GM23338 (cell line): ENCODE measurements around the gene WIF1. TPM values are rescaled to one million over a fixed set of nuclear protein-coding genes. Genes with fewer than 3 reads are reported as not detected.

Experiments used
- ATAC-seq: fragments of 200-7000 bp; cut with Tn5 transposase; 3 replicates; pipeline ENCODE4 v1.9.1; 2020
- DNase-seq: peaks from one replicate; pipeline ENCODE4 v3.0.0-alpha.2; 2015; ENCODE audit warnings: low spot score
- H2AFZ ChIP-seq: fragments of 200-600 bp; sonication (generic); 2 replicates; pipeline ENCODE4 v1.8.0; 2016; ENCODE audit warnings: antibody characterized with exemption, mild to moderate bottlenecking, moderate library complexity
- H3F3A ChIP-seq: fragments of 200-600 bp; sonication (generic); replicated peaks from 2 replicates; pipeline ENCODE4 v1.8.0; 2017; ENCODE audit warnings: antibody characterized with exemption, mixed run types, low read depth
- H3K27ac ChIP-seq: fragments of 200-600 bp; sonication (generic); 2 replicates; pipeline ENCODE4 v1.6.1; 2016; ENCODE audit warnings: low read depth
- H3K27me3 ChIP-seq: fragments of 200-600 bp; sonication (generic); 2 replicates; pipeline ENCODE4 v1.8.0; 2016; ENCODE audit warnings: mild to moderate bottlenecking, mixed run types, moderate library complexity; ENCODE audit not compliant: insufficient read depth
- H3K36me3 ChIP-seq: fragments of 200-600 bp; sonication (generic); 2 replicates; pipeline ENCODE4 v1.8.0; 2016; ENCODE audit warnings: mild to moderate bottlenecking; ENCODE audit not compliant: insufficient read depth
- H3K4me1 ChIP-seq: fragments of 200-600 bp; sonication (generic); 2 replicates; pipeline ENCODE4 v1.8.0; 2016; ENCODE audit warnings: mild to moderate bottlenecking, moderate library complexity; ENCODE audit not compliant: insufficient read depth
- H3K4me2 ChIP-seq: fragments of 200-600 bp; sonication (generic); 2 replicates; pipeline ENCODE4 v1.7.1; 2017; ENCODE audit warnings: mixed run types
- H3K4me3 ChIP-seq: fragments of 200-600 bp; sonication (generic); 2 replicates; pipeline ENCODE4 v1.6.1; 2016; ENCODE audit warnings: mixed run types
- H3K79me2 ChIP-seq: fragments of 200-600 bp; sonication (generic); replicated peaks from 2 replicates; pipeline ENCODE4 v1.8.0; 2017; ENCODE audit warnings: mild to moderate bottlenecking; ENCODE audit not compliant: insufficient read depth
- H3K9me2 ChIP-seq: fragments of 200-600 bp; sonication (generic); 2 replicates; pipeline ENCODE4 v1.8.0; 2017; ENCODE audit not compliant: insufficient read depth
- H4K20me1 ChIP-seq: fragments of 200-600 bp; sonication (generic); replicated peaks from 2 replicates; pipeline ENCODE4 v1.8.0; 2017; ENCODE audit warnings: mild to moderate bottlenecking; ENCODE audit not compliant: insufficient read depth
- H3K27ac Mint-ChIP-seq: 2 replicates; pipeline ENCODE4 v1.8.0; 2020; ENCODE audit warnings: inconsistent platforms, mild to moderate bottlenecking, moderate library complexity, mixed read lengths
- H3K27me3 Mint-ChIP-seq: 3 replicates; pipeline ENCODE4 v1.8.0; 2022; ENCODE audit warnings: low read depth, mild to moderate bottlenecking, moderate library complexity, mixed read lengths, inconsistent platforms; ENCODE audit not compliant: insufficient read depth, poor library complexity
- H3K36me3 Mint-ChIP-seq: 3 replicates; pipeline ENCODE4 v1.8.0; 2021; ENCODE audit warnings: low read depth, mild to moderate bottlenecking, inconsistent platforms, moderate library complexity, mixed read lengths
- H3K4me1 Mint-ChIP-seq: 3 replicates; pipeline ENCODE4 v1.8.0; 2020; ENCODE audit warnings: mild to moderate bottlenecking, inconsistent platforms, mixed read lengths
- H3K4me3 Mint-ChIP-seq: 3 replicates; pipeline ENCODE4 v1.8.0; 2021; ENCODE audit warnings: moderate library complexity, mild to moderate bottlenecking, inconsistent platforms, mixed read lengths
- H3K9me3 Mint-ChIP-seq: 3 replicates; pipeline ENCODE4 v1.8.0; 2020; ENCODE audit warnings: moderate library complexity, mild to moderate bottlenecking, inconsistent platforms, mixed read lengths
- CREB1 ChIP-seq: fragments of 250-450 bp; sonication (Bioruptor Pico); IDR thresholded peaks from 2 replicates; pipeline ENCODE4 v1.5.0; 2020; ENCODE audit warnings: low read depth, mild to moderate bottlenecking, moderate library complexity
- EZH2 ChIP-seq: fragments of 200-600 bp; sonication (generic); IDR thresholded peaks from one replicate; pipeline ENCODE4 v1.8.0; 2017; ENCODE audit warnings: antibody characterized with exemption, mild to moderate bottlenecking, low read depth; ENCODE audit not compliant: unreplicated experiment
- EZH2phosphoT487 ChIP-seq: fragments of 200-600 bp; sonication (generic); IDR thresholded peaks from one replicate; pipeline ENCODE4 v1.8.1; 2018; ENCODE audit warnings: antibody characterized with exemption; ENCODE audit not compliant: unreplicated experiment
- JUNB ChIP-seq: IDR thresholded peaks from one replicate; pipeline ENCODE4 v1.6.1; 2016; ENCODE audit warnings: antibody characterized with exemption; ENCODE audit not compliant: unreplicated experiment
- NANOG ChIP-seq: IDR thresholded peaks from 2 replicates; pipeline ENCODE4 v1.6.1; 2016; ENCODE audit warnings: antibody characterized with exemption, borderline replicate concordance
- POLR2AphosphoS5 ChIP-seq: IDR thresholded peaks from 2 replicates; pipeline ENCODE4 v1.6.1; 2016; ENCODE audit warnings: antibody characterized with exemption, low read depth
- STAT1 ChIP-seq: IDR thresholded peaks from one replicate; pipeline ENCODE4 v1.6.1; 2016; ENCODE audit warnings: antibody characterized with exemption; ENCODE audit not compliant: unreplicated experiment
- ZNF114 ChIP-seq: fragments of 250-450 bp; sonication (Bioruptor Pico); IDR thresholded peaks from 2 replicates; pipeline ENCODE4 v1.5.0; 2020; ENCODE audit warnings: mild to moderate bottlenecking, moderate library complexity
- ZNF331 ChIP-seq: fragments of 250-450 bp; sonication (Bioruptor Pico); IDR thresholded peaks from 2 replicates; pipeline ENCODE4 v1.5.0; 2020; ENCODE audit warnings: low read depth, mild to moderate bottlenecking, moderate library complexity
- polyA plus RNA-seq: library from polyadenylated mRNA; unstranded; fragments of >200 nt; fragmentation: Nextera tagmentation; extraction: Ambion mirVana; gene quantifications from 2 replicates; pipeline ENCODE4 v1.2.1, GENCODE V29; 2016
- total RNA-seq: library from RNA; depleted of rRNA; stranded (reverse); fragments of >200 nt; shearing (Covaris generic); gene quantifications from 2 replicates; pipeline ENCODE4 v1.2.3, GENCODE V29; 2014
- TF ChIP-seq, protein P1 (sequence below): IDR thresholded peaks from one replicate; pipeline ENCODE4 v1.6.1; 2018; ENCODE audit warnings: antibody characterized with exemption; ENCODE audit not compliant: unreplicated experiment
- TF ChIP-seq, protein P2 (sequence below): IDR thresholded peaks from 2 replicates; pipeline ENCODE4 v1.6.1; 2016; ENCODE audit warnings: antibody characterized with exemption
- TF ChIP-seq, protein P3 (sequence below), 2 experiments: fragments of 200-600 bp in 1 of 2; sonication (generic) in 1 of 2; conservative IDR thresholded peaks; 2 replicates each; pipeline versions ENCODE4 v1.5.1 to v1.6.1; 2016 to 2017; ENCODE audit warnings: antibody characterized with exemption in 2 of 2, low read depth in 2 of 2, mild to moderate bottlenecking in 2 of 2, moderate library complexity in 1 of 2
- TF ChIP-seq, protein P4 (sequence below): fragments of 250-450 bp; sonication (Bioruptor Pico); IDR thresholded peaks from 2 replicates; pipeline ENCODE4 v1.5.0; 2020; ENCODE audit warnings: mild to moderate bottlenecking, moderate library complexity

WIF1 gene
- total and polyA plus RNA-seq, 2 experiments from 2014 or later = 4.1 to 4.2 TPM

DNA sequence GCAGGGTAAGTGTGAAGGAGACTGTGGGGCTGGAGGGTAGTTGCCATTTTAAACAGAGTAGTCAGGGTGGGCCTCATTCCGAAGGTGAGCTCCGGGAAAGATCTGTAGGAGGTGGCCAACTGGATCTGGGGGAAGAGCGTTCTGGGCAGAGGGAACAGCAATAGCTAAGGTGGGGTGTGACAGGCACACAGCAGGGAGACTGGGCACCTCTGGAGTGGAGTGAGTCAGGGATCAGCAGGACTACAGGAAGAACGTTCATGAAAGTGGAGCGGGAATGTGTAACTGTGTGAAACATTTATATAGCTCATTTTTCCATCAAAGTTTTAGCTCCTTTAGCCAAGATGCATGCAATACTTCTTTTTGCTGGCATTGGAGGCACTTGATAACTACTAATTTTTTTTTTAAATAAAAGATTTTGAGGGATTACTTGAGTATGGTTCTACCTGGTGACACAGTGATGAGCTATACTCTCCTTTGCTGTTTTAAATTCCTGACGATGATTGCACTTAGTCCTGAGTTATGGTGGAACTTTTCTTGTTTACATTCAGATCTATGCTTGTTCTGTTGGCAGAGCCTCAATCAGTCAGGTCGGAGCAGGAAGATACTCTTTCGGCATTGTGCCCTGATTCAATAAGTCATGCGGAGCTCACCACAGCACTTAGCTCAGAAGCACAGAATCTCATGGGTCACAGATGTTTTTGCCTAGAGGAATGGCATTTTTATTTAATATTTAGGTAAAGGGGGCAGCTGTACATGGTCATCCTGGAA lies 106.4 kb downstream of the WIF1 start:
- Mint-ChIP-seq H3K9me3 (no peaks in the 10 kb centered on the region), H3K36me3 (no peaks in the 10 kb centered on the region), H3K27ac (no peak overlapping the region), H3K4me1 (peaks cover 10% of the 10 kb centered on the region), H3K4me3 (no peak overlapping the region), H3K27me3 (no peaks in the 10 kb centered on the region)
- Histone ChIP-seq H3F3A (no peaks in the 10 kb centered on the region), H2AFZ (peak overlapping the region; percentile 30; the same call in 1 of the 2 replicates), H3K4me1 (peaks cover 7% of the 10 kb centered on the region; the same call in 1 of the 2 replicates), H3K9me2 (peaks cover 14% of the 10 kb centered on the region), H3K36me3 (no peaks in the 10 kb centered on the region), H3K4me3 (no peak overlapping the region), H3K27ac (no peak overlapping the region), H3K79me2 (no peaks in the 10 kb centered on the region), H3K27me3 (no peaks in the 10 kb centered on the region), H3K4me2 (no peak overlapping the region), H4K20me1 (no peaks in the 10 kb centered on the region)
- TF ChIP-seq EZH2 (no peak), CREB1 (no peak), JUNB (no peak), EZH2phosphoT487 (no peak), POLR2AphosphoS5 (no peak), NANOG (no peak), ZNF114 (CRISPR knock-in tag) (no peak), ZNF331 (no peak), STAT1 (no peak)
- TF ChIP-seq, protein P1, sequence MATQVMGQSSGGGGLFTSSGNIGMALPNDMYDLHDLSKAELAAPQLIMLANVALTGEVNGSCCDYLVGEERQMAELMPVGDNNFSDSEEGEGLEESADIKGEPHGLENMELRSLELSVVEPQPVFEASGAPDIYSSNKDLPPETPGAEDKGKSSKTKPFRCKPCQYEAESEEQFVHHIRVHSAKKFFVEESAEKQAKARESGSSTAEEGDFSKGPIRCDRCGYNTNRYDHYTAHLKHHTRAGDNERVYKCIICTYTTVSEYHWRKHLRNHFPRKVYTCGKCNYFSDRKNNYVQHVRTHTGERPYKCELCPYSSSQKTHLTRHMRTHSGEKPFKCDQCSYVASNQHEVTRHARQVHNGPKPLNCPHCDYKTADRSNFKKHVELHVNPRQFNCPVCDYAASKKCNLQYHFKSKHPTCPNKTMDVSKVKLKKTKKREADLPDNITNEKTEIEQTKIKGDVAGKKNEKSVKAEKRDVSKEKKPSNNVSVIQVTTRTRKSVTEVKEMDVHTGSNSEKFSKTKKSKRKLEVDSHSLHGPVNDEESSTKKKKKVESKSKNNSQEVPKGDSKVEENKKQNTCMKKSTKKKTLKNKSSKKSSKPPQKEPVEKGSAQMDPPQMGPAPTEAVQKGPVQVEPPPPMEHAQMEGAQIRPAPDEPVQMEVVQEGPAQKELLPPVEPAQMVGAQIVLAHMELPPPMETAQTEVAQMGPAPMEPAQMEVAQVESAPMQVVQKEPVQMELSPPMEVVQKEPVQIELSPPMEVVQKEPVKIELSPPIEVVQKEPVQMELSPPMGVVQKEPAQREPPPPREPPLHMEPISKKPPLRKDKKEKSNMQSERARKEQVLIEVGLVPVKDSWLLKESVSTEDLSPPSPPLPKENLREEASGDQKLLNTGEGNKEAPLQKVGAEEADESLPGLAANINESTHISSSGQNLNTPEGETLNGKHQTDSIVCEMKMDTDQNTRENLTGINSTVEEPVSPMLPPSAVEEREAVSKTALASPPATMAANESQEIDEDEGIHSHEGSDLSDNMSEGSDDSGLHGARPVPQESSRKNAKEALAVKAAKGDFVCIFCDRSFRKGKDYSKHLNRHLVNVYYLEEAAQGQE = no peak
- TF ChIP-seq, protein P2, sequence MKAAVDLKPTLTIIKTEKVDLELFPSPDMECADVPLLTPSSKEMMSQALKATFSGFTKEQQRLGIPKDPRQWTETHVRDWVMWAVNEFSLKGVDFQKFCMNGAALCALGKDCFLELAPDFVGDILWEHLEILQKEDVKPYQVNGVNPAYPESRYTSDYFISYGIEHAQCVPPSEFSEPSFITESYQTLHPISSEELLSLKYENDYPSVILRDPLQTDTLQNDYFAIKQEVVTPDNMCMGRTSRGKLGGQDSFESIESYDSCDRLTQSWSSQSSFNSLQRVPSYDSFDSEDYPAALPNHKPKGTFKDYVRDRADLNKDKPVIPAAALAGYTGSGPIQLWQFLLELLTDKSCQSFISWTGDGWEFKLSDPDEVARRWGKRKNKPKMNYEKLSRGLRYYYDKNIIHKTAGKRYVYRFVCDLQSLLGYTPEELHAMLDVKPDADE = no peak
- TF ChIP-seq, protein P3, sequence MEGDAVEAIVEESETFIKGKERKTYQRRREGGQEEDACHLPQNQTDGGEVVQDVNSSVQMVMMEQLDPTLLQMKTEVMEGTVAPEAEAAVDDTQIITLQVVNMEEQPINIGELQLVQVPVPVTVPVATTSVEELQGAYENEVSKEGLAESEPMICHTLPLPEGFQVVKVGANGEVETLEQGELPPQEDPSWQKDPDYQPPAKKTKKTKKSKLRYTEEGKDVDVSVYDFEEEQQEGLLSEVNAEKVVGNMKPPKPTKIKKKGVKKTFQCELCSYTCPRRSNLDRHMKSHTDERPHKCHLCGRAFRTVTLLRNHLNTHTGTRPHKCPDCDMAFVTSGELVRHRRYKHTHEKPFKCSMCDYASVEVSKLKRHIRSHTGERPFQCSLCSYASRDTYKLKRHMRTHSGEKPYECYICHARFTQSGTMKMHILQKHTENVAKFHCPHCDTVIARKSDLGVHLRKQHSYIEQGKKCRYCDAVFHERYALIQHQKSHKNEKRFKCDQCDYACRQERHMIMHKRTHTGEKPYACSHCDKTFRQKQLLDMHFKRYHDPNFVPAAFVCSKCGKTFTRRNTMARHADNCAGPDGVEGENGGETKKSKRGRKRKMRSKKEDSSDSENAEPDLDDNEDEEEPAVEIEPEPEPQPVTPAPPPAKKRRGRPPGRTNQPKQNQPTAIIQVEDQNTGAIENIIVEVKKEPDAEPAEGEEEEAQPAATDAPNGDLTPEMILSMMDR (conservative IDR thresholded peaks at IDR 0.05; ENCODE audit: low read depth in 2 of 2) = no peak
- TF ChIP-seq, protein P4, sequence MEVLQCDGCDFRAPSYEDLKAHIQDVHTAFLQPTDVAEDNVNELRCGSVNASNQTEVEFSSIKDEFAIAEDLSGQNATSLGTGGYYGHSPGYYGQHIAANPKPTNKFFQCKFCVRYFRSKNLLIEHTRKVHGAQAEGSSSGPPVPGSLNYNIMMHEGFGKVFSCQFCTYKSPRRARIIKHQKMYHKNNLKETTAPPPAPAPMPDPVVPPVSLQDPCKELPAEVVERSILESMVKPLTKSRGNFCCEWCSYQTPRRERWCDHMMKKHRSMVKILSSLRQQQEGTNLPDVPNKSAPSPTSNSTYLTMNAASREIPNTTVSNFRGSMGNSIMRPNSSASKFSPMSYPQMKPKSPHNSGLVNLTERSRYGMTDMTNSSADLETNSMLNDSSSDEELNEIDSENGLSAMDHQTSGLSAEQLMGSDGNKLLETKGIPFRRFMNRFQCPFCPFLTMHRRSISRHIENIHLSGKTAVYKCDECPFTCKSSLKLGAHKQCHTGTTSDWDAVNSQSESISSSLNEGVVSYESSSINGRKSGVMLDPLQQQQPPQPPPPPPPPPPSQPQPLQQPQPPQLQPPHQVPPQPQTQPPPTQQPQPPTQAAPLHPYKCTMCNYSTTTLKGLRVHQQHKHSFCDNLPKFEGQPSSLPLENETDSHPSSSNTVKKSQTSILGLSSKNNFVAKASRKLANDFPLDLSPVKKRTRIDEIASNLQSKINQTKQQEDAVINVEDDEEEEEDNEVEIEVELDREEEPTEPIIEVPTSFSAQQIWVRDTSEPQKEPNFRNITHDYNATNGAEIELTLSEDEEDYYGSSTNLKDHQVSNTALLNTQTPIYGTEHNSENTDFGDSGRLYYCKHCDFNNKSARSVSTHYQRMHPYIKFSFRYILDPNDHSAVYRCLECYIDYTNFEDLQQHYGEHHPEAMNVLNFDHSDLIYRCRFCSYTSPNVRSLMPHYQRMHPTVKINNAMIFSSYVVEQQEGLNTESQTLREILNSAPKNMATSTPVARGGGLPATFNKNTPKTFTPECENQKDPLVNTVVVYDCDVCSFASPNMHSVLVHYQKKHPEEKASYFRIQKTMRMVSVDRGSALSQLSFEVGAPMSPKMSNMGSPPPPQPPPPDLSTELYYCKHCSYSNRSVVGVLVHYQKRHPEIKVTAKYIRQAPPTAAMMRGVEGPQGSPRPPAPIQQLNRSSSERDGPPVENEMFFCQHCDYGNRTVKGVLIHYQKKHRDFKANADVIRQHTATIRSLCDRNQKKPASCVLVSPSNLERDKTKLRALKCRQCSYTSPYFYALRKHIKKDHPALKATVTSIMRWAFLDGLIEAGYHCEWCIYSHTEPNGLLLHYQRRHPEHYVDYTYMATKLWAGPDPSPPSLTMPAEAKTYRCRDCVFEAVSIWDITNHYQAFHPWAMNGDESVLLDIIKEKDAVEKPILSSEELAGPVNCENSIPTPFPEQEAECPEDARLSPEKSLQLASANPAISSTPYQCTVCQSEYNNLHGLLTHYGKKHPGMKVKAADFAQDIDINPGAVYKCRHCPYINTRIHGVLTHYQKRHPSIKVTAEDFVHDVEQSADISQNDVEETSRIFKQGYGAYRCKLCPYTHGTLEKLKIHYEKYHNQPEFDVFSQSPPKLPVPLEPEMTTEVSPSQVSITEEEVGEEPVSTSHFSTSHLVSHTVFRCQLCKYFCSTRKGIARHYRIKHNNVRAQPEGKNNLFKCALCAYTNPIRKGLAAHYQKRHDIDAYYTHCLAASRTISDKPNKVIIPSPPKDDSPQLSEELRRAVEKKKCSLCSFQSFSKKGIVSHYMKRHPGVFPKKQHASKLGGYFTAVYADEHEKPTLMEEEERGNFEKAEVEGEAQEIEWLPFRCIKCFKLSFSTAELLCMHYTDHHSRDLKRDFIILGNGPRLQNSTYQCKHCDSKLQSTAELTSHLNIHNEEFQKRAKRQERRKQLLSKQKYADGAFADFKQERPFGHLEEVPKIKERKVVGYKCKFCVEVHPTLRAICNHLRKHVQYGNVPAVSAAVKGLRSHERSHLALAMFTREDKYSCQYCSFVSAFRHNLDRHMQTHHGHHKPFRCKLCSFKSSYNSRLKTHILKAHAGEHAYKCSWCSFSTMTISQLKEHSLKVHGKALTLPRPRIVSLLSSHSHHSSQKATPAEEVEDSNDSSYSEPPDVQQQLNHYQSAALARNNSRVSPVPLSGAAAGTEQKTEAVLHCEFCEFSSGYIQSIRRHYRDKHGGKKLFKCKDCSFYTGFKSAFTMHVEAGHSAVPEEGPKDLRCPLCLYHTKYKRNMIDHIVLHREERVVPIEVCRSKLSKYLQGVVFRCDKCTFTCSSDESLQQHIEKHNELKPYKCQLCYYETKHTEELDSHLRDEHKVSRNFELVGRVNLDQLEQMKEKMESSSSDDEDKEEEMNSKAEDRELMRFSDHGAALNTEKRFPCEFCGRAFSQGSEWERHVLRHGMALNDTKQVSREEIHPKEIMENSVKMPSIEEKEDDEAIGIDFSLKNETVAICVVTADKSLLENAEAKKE (CRISPR knock-in tag) = no peak
- DNase-seq (no peak), ATAC-seq (no peak)
